Stimulated activated naive CD8-positive, alpha-beta T cell treated with anti-CD3 and anti-CD28 coated beads, Interleukin-15, amount 100 ng/mL, for 72 hours (primary cell): Measurements from ENCODE around the gene SEMA3E.
"Not testable (repeated sequence)": the region's sequence is repeated elsewhere in the genome, so short reads cannot be mapped to it uniquely, and the experiment has no call there.

ENCODE experiments used
- ATAC-seq: fragments of 150-1000 bp; cut with Tn5 transposase; 2 replicates; pipeline ENCODE4 v1.10.0; 2021; ENCODE audit warnings: mild to moderate bottlenecking, moderate library complexity
- DNase-seq, 2 donors: peaks; one replicate each; pipeline ENCODE4 v3.0.0; 2021 to 2022
- H3K27ac Mint-ChIP-seq, 2 donors: one replicate each; pipeline ENCODE4 v1.8.0; 2022; ENCODE audit warnings: mild to moderate bottlenecking in 2 of 2, mixed read lengths in 2 of 2, moderate library complexity in 2 of 2
- H3K27me3 Mint-ChIP-seq: one replicate; pipeline ENCODE4 v1.8.0; 2022; ENCODE audit warnings: mixed read lengths
- H3K4me1 Mint-ChIP-seq: one replicate; pipeline ENCODE4 v1.8.0; 2022; ENCODE audit warnings: mild to moderate bottlenecking, mixed read lengths
- H3K4me3 Mint-ChIP-seq, 2 donors: one replicate each; pipeline ENCODE4 v1.8.0; 2022; ENCODE audit warnings: mild to moderate bottlenecking in 2 of 2, mixed read lengths in 2 of 2, moderate library complexity in 1 of 2
- H3K9me3 Mint-ChIP-seq, 2 donors: one replicate each; pipeline ENCODE4 v1.8.0; 2022; ENCODE audit warnings: mixed read lengths in 2 of 2

Gene SEMA3E

GRCh38 chr7:83465643-83466042 lies 183.3 kb downstream of the SEMA3E start:
- Mint-ChIP-seq H3K9me3 (peaks cover 6 to 14% of the 10 kb centered on the region in 2 donors), H3K4me3 (no peak overlapping the region), H3K4me1 (no peaks in the 10 kb centered on the region), H3K27ac (no peak overlapping the region), H3K27me3 (no peaks in the 10 kb centered on the region)
- DNase-seq (no peak), ATAC-seq (no peak)

- not testable (repeated sequence) for H3K27me3 Mint-ChIP-seq, H3K4me3 Mint-ChIP-seq, H3K27ac Mint-ChIP-seq, ATAC-seq, DNase-seq, H3K4me1 Mint-ChIP-seq
- H3K9me3 Mint-ChIP-seq = peaks cover 6 to 14% of the 10 kb centered on the region in 2 donors
Measured at GRCh38 chr7:83461820-83462219, 187.1 kb downstream of the SEMA3E start.

- not testable (repeated sequence) for H3K4me1 Mint-ChIP-seq, ATAC-seq, DNase-seq, H3K4me3 Mint-ChIP-seq, H3K27me3 Mint-ChIP-seq, H3K27ac Mint-ChIP-seq
- H3K9me3 Mint-ChIP-seq = peaks cover 6 to 14% of the 10 kb centered on the region in 2 donors
Measured at GRCh38 chr7:83459930-83460653, 188.8 kb downstream of the SEMA3E start.

GRCh38 chr7:83459101-83459929 lies 189.6 kb downstream of the SEMA3E start:
- not testable (repeated sequence) for H3K4me1 Mint-ChIP-seq, H3K27me3 Mint-ChIP-seq, ATAC-seq, H3K4me3 Mint-ChIP-seq, DNase-seq, H3K27ac Mint-ChIP-seq
- peaks cover 6 to 14% of the 10 kb centered on the region in 2 donors for H3K9me3 Mint-ChIP-seq

- ATAC-seq = no peak
- Mint-ChIP-seq H3K4me1 (no peaks in the 10 kb centered on the region), H3K9me3 (peaks cover 6 to 14% of the 10 kb centered on the region in 2 donors)
Measured at GRCh38 chr7:83457022-83457892, 191.7 kb downstream of the SEMA3E start.

GRCh38 chr7:83456413-83456812 lies 192.5 kb downstream of the SEMA3E start:
- DNase-seq (no peak), ATAC-seq (no peak)
- Mint-ChIP-seq H3K4me3 (no peak overlapping the region), H3K4me1 (no peaks in the 10 kb centered on the region), H3K27ac (no peak overlapping the region), H3K27me3 (no peaks in the 10 kb centered on the region), H3K9me3 (peaks cover 6% of the 10 kb centered on the region in 2 donors)

More at GRCh38 chr7:83457022-83457892, 191.7 kb downstream of the SEMA3E start:
- Mint-ChIP-seq H3K27ac (no peak overlapping the region), H3K27me3 (no peaks in the 10 kb centered on the region), H3K4me3 (no peak overlapping the region)
- no peak for DNase-seq

GRCh38 chr7:83455612-83456011 lies 193.3 kb downstream of the SEMA3E start:
- ATAC-seq (no peak), DNase-seq (no peak)
- Mint-ChIP-seq H3K4me1 (no peaks in the 10 kb centered on the region), H3K27ac (no peak overlapping the region), H3K27me3 (no peaks in the 10 kb centered on the region), H3K9me3 (no peaks in the 10 kb centered on the region), H3K4me3 (no peak overlapping the region)

GRCh38 chr7:83452256-83452655 lies 196.7 kb downstream of the SEMA3E start:
- no peaks in the 10 kb centered on the region for H3K4me1 Mint-ChIP-seq
- DNase-seq (no peak), ATAC-seq (no peak)
- H3K27me3 Mint-ChIP-seq = no peaks in the 10 kb centered on the region
- H3K9me3 Mint-ChIP-seq = peaks cover 0 to 6% of the 10 kb centered on the region in 2 donors
- no peak overlapping the region for H3K4me3 Mint-ChIP-seq
- no peak overlapping the region for H3K27ac Mint-ChIP-seq

GRCh38 chr7:83451501-83452045 lies 197.4 kb downstream of the SEMA3E start:
- no peak overlapping the region for H3K4me3 Mint-ChIP-seq
- H3K9me3 Mint-ChIP-seq = peaks cover 0 to 6% of the 10 kb centered on the region in 2 donors
- DNase-seq (no peak), ATAC-seq (no peak)
- no peak overlapping the region for H3K27ac Mint-ChIP-seq
- H3K27me3 Mint-ChIP-seq = no peaks in the 10 kb centered on the region
- no peaks in the 10 kb centered on the region for H3K4me1 Mint-ChIP-seq

GRCh38 chr7:83449781-83450180 lies 199.2 kb downstream of the SEMA3E start:
- no peaks in the 10 kb centered on the region for H3K4me1 Mint-ChIP-seq
- H3K27me3 Mint-ChIP-seq = no peaks in the 10 kb centered on the region
- ATAC-seq (no peak), DNase-seq (no peak)
- H3K9me3 Mint-ChIP-seq = peaks cover 0 to 6% of the 10 kb centered on the region in 2 donors
- H3K27ac Mint-ChIP-seq = no peak overlapping the region
- no peak overlapping the region for H3K4me3 Mint-ChIP-seq

GRCh38 chr7:83447681-83448080 lies 201.3 kb downstream of the SEMA3E start:
- H3K9me3 Mint-ChIP-seq = peaks cover 5 to 6% of the 10 kb centered on the region in 2 donors
- H3K4me1 Mint-ChIP-seq = no peaks in the 10 kb centered on the region
- H3K27ac Mint-ChIP-seq = no peak overlapping the region
- ATAC-seq = no peak
- no peak overlapping the region for H3K4me3 Mint-ChIP-seq
- H3K27me3 Mint-ChIP-seq = no peaks in the 10 kb centered on the region
- no peak for DNase-seq

- no peak overlapping the region for H3K27ac Mint-ChIP-seq
Measured at GRCh38 chr7:83446102-83446669, 202.8 kb downstream of the SEMA3E start.

GRCh38 chr7:83442911-83443310 lies 206.0 kb downstream of the SEMA3E start:
- Mint-ChIP-seq H3K4me1 (no peaks in the 10 kb centered on the region), H3K9me3 (peaks cover 5 to 7% of the 10 kb centered on the region in 2 donors), H3K27ac (no peak overlapping the region), H3K4me3 (no peak overlapping the region), H3K27me3 (no peaks in the 10 kb centered on the region)
- ATAC-seq (no peak), DNase-seq (no peak)

More at GRCh38 chr7:83446102-83446669, 202.8 kb downstream of the SEMA3E start:
- DNase-seq (no peak), ATAC-seq (no peak)
- H3K9me3 Mint-ChIP-seq = peaks cover 6 to 7% of the 10 kb centered on the region in 2 donors
- no peaks in the 10 kb centered on the region for H3K27me3 Mint-ChIP-seq
- no peak overlapping the region for H3K4me3 Mint-ChIP-seq
- H3K4me1 Mint-ChIP-seq = no peaks in the 10 kb centered on the region

- Mint-ChIP-seq H3K27me3 (no peaks in the 10 kb centered on the region), H3K4me3 (no peak overlapping the region), H3K4me1 (no peaks in the 10 kb centered on the region), H3K27ac (no peak overlapping the region), H3K9me3 (peaks cover 5 to 7% of the 10 kb centered on the region in 2 donors)
- ATAC-seq (no peak), DNase-seq (no peak)
Measured at GRCh38 chr7:83439026-83439425, 209.9 kb downstream of the SEMA3E start.

GRCh38 chr7:83430289-83430688 lies 218.7 kb downstream of the SEMA3E start:
- not testable (repeated sequence) for H3K27ac Mint-ChIP-seq, H3K4me3 Mint-ChIP-seq, H3K9me3 Mint-ChIP-seq, H3K27me3 Mint-ChIP-seq, DNase-seq, H3K4me1 Mint-ChIP-seq, ATAC-seq
